ENCODE results near the gene FRMPD2. TPM values are rescaled to one million over a fixed set of nuclear protein-coding genes. Genes with fewer than 3 reads are reported as not detected.

Gene FRMPD2
- total RNA-seq, 1 experiment from 2014 or later: 0.30 TPM

DNA sequence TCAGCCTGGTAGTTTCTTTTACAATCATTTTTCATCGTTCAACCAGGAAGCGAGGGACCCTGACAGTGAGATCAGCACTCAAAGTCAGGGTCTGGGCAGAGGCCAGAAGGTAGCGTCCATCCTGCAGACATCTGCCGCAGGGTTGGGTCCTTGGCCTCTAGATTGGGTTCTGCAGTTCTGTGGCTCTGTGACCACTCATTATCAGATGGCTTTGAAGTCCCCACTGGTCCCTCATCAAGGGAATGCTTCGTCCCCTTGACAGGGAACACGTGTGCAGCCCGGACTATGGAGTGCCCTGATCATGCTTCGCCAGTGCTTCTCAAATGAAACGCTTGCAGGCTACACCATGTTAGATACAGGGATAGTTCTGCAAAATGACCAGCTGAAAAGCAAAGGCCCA is 64.1 kb downstream of the FRMPD2 start:
- H3K27ac ChIP-seq (ENCODE audit: low read depth, low read length): no peak overlapping the region
- H4K20me1 ChIP-seq (ENCODE audit: insufficient read depth): no peaks in the 10 kb centered on the region
- ATAC-seq (no peak), DNase-seq (ENCODE audit: low read depth, low spot score) (no peak)
- H3K36me3 ChIP-seq (ENCODE audit: control insufficient read depth in 1 of 2, insufficient read depth in 2 of 2, low read length in 2 of 2): no peaks in the 10 kb centered on the region
- no TSS peak for BruUV-seq (replicated peaks)
- no peaks in the 10 kb centered on the region for H3K79me2 ChIP-seq (ENCODE audit: insufficient read depth, low read length)
- intact Hi-C loops (cut with micrococcal nuclease): no loop called here
- H2AFZ ChIP-seq (ENCODE audit: low read depth, low read length, poor library complexity, severe bottlenecking): no peak overlapping the region
- RAD21 ChIA-PET (ENCODE audit: low non-redundant PET in 1 of 2, low total read pairs in 2 of 2, uncharacterized antibody in 2 of 2, unreplicated experiment in 2 of 2): no interaction called here
- no peak overlapping the region for H3K4me2 ChIP-seq (ENCODE audit: low read length)
- CTCF ChIA-PET: no interaction called here
- no peak overlapping the region for H3K4me3 ChIP-seq (replicated peaks in 1 of 2; ENCODE audit: low read depth in 1 of 2, low read length in 2 of 2)
- no peak overlapping the region for H3K9ac ChIP-seq (ENCODE audit: low read length)
- no peaks in the 10 kb centered on the region for H3K4me1 ChIP-seq (ENCODE audit: control insufficient read depth in 1 of 2, insufficient read depth in 2 of 2, low read length in 2 of 2)
- H3K27me3 ChIP-seq (ENCODE audit: insufficient read depth, low read length): no peaks in the 10 kb centered on the region
- TF ChIP-seq, protein P1, sequence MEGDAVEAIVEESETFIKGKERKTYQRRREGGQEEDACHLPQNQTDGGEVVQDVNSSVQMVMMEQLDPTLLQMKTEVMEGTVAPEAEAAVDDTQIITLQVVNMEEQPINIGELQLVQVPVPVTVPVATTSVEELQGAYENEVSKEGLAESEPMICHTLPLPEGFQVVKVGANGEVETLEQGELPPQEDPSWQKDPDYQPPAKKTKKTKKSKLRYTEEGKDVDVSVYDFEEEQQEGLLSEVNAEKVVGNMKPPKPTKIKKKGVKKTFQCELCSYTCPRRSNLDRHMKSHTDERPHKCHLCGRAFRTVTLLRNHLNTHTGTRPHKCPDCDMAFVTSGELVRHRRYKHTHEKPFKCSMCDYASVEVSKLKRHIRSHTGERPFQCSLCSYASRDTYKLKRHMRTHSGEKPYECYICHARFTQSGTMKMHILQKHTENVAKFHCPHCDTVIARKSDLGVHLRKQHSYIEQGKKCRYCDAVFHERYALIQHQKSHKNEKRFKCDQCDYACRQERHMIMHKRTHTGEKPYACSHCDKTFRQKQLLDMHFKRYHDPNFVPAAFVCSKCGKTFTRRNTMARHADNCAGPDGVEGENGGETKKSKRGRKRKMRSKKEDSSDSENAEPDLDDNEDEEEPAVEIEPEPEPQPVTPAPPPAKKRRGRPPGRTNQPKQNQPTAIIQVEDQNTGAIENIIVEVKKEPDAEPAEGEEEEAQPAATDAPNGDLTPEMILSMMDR (IDR thresholded peaks at IDR 0.05 in 2 of 3, conservative IDR thresholded peaks at IDR 0.05 in 1 of 3; ENCODE audit: borderline replicate concordance in 1 of 3, insufficient read depth in 1 of 3, low read depth in 2 of 3, low read length in 2 of 3): no peak
- no peak for TF ChIP-seq CEBPB (IDR thresholded peaks at IDR 0.05; ENCODE audit: low read depth)
- H3K9me3 ChIP-seq (ENCODE audit: control insufficient read depth in 1 of 2, insufficient read depth in 1 of 2, low read depth in 1 of 2, low read length in 2 of 2): no peaks in the 10 kb centered on the region
- POLR2A ChIA-PET: no interaction called here
- no peaks in the 10 kb centered on the region for H3K9me2 ChIP-seq (ENCODE audit: insufficient read depth)

DNA sequence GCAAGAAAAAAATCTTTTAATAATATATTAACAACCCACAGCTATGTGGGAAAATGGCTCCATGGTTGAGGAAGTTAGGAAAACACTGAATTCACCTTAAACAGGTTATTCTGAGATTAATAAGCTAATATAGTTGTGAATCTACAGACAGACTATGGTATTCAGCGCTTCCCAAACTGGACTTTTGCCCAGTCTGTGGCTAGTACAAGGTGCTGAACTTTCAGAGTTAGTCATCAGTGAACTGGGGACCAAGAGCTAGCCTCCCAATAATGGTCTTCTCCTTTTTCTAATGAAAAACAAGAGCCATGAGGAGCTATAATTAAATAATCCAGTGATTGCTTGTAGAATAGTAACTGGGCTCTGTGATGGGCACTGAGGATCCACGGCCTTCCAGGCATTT is 65.3 kb downstream of the FRMPD2 start:
- Histone ChIP-seq H2AFZ (ENCODE audit: low read depth, low read length, poor library complexity, severe bottlenecking) (no peak overlapping the region), H3K79me2 (ENCODE audit: insufficient read depth, low read length) (no peaks in the 10 kb centered on the region), H3K4me3 (replicated peaks in 1 of 2; ENCODE audit: low read depth in 1 of 2, low read length in 2 of 2) (no peak overlapping the region), H4K20me1 (ENCODE audit: insufficient read depth) (no peaks in the 10 kb centered on the region), H3K9me2 (ENCODE audit: insufficient read depth) (no peaks in the 10 kb centered on the region), H3K9me3 (ENCODE audit: control insufficient read depth in 1 of 2, insufficient read depth in 1 of 2, low read depth in 1 of 2, low read length in 2 of 2) (no peaks in the 10 kb centered on the region), H3K27me3 (ENCODE audit: insufficient read depth, low read length) (no peaks in the 10 kb centered on the region), H3K4me1 (ENCODE audit: control insufficient read depth in 1 of 2, insufficient read depth in 2 of 2, low read length in 2 of 2) (no peaks in the 10 kb centered on the region), H3K36me3 (ENCODE audit: control insufficient read depth in 1 of 2, insufficient read depth in 2 of 2, low read length in 2 of 2) (no peaks in the 10 kb centered on the region), H3K4me2 (ENCODE audit: low read length) (no peak overlapping the region), H3K9ac (ENCODE audit: low read length) (no peak overlapping the region), H3K27ac (ENCODE audit: low read depth, low read length) (no peak overlapping the region)
- TF ChIP-seq, protein P2, sequence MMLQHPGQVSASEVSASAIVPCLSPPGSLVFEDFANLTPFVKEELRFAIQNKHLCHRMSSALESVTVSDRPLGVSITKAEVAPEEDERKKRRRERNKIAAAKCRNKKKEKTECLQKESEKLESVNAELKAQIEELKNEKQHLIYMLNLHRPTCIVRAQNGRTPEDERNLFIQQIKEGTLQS (IDR thresholded peaks at IDR 0.05): no peak
- TF ChIP-seq EZH2phosphoT487 (IDR thresholded peaks at IDR 0.05; ENCODE audit: borderline replicate concordance) (no peak), SIN3A (IDR thresholded peaks at IDR 0.05; ENCODE audit: low read depth) (no peak), CEBPB (IDR thresholded peaks at IDR 0.05; ENCODE audit: low read depth) (no peak), ZBTB33 (IDR thresholded peaks at IDR 0.05; ENCODE audit: extremely low read depth, insufficient replicate concordance, low read length) (no peak), SP1 (IDR thresholded peaks at IDR 0.05; ENCODE audit: low read depth) (no peak)
- no TSS peak for BruUV-seq (replicated peaks)
- CTCF ChIA-PET: no interaction called here
- ATAC-seq (no peak), DNase-seq (ENCODE audit: low read depth, low spot score) (no peak)
- intact Hi-C loops (cut with micrococcal nuclease): no loop called here
- POLR2A ChIA-PET: no interaction called here
- RAD21 ChIA-PET (ENCODE audit: low non-redundant PET in 1 of 2, low total read pairs in 2 of 2, uncharacterized antibody in 2 of 2, unreplicated experiment in 2 of 2): no interaction called here
